ENCODE results near the gene LHFPL3. TPM values are rescaled to one million over a fixed set of nuclear protein-coding genes. Genes with fewer than 3 reads are reported as not detected.

LHFPL3 gene
- total RNA-seq, 1 donor from 2014 or later: not detected

DNA sequence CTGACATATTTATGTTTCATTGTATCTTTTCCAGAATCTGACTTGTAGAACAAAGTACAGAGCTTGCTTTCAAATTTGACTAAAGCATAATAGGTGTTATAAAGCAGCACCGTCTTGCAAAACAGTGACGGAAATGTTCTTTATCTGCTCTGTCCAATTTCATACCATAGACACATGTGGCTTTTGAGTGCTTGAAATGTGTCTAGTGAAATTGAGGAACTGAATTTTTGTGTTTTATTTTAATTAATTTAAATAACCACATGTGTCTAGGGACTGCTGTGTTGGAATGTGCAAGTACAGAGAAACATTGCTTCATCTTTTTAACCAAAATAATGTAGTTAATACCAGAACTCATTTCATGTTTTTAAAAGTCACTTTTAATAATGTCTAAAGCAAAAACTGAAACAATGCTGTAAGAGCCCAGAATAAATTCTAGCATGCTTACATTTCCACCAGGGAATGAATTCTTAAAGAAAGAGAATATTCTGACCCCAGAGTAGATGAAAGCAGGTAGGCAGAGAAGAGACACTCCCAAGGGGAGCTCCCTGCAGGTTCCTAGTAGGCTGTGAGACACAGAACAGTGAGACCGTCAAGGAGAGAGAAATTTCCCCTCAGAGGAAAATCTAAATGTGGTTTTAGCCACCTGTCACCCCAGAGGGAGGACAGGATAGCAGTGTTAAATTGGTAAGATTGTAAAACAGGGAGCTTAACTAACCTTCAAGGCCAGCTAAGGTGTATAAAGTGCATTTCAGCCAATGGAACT is 510.3 kb downstream of the LHFPL3 start:
- Histone ChIP-seq H3K27me3 (ENCODE audit: control insufficient read depth, insufficient read depth, low read length) (peaks cover 1% of the 10 kb centered on the region), H3K4me3 (ENCODE audit: low read depth, low read length) (no peak overlapping the region), H3K36me3 (ENCODE audit: control insufficient read depth, insufficient read depth, low read length) (no peaks in the 10 kb centered on the region)
- FAIRE-seq (no peak), DNase-seq (ENCODE audit: low read depth) (no peak)
- TF ChIP-seq, protein P1, sequence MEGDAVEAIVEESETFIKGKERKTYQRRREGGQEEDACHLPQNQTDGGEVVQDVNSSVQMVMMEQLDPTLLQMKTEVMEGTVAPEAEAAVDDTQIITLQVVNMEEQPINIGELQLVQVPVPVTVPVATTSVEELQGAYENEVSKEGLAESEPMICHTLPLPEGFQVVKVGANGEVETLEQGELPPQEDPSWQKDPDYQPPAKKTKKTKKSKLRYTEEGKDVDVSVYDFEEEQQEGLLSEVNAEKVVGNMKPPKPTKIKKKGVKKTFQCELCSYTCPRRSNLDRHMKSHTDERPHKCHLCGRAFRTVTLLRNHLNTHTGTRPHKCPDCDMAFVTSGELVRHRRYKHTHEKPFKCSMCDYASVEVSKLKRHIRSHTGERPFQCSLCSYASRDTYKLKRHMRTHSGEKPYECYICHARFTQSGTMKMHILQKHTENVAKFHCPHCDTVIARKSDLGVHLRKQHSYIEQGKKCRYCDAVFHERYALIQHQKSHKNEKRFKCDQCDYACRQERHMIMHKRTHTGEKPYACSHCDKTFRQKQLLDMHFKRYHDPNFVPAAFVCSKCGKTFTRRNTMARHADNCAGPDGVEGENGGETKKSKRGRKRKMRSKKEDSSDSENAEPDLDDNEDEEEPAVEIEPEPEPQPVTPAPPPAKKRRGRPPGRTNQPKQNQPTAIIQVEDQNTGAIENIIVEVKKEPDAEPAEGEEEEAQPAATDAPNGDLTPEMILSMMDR (IDR thresholded peaks at IDR 0.05; ENCODE audit: insufficient read depth, low read length, severe bottlenecking): no peak

DNA sequence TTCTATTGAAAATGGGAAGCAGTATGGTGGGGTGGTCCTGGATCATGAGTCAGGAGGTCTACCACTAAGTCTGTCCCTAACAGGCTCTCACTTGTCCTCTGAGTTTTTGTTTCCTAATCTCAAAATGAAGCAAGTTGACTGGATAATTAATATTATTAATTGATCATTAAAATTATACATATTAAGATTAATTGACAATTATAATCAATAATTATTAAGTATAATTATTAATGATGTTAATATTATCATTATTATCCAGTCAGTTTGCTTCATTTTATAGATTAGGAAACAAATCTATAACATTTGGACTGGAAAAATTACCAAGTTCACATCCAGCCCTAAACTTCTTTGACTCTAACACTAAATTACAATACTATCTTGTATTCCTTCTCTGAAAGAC is 511.4 kb downstream of the LHFPL3 start:
- TF ChIP-seq, protein P1 (IDR thresholded peaks at IDR 0.05; ENCODE audit: insufficient read depth, low read length, severe bottlenecking): no peak
- DNase-seq (ENCODE audit: low read depth) (no peak), FAIRE-seq (no peak)
- Histone ChIP-seq H3K27me3 (ENCODE audit: control insufficient read depth, insufficient read depth, low read length) (peaks cover 1% of the 10 kb centered on the region), H3K4me3 (ENCODE audit: low read depth, low read length) (no peak overlapping the region), H3K36me3 (ENCODE audit: control insufficient read depth, insufficient read depth, low read length) (no peaks in the 10 kb centered on the region)

DNA sequence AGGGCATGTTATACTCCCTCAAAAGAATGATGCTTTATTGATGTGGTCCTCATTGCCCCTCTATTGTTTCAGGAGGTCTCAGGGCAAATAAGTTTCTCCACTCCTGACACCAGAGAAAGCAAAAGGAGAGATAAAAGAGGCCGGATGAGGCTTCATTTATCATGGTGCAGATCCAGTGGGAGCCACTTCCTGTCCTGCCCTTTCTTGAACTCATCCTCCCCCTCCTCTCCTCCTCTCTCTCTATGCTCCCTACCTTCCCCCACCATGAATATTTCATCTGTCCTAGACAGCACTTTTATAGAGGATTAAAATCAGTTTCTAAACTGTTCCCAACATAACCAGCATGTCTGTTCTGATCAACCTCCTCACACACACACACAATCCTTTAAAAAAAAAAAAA is 513.4 kb downstream of the LHFPL3 start:
- FAIRE-seq: no peak

DNA sequence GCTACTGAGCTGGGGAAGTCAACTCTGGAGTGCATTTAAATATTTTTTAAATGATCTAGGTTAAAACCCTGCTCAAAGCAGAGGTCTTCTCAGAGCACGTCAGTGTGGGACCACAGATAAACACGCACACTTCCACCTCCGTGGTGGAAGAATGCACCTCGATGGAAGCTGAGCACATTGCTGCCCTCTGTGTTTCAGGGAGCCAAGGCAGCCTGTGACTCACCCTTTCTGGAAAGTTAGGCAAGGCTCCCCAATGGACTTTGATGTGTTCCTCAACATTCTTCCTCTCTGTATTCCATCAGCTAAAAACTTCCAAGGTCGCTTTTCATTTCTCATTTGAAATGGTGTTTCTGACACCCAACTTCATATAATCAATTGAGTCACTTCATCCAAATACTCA is 514.8 kb downstream of the LHFPL3 start:
- H3K27me3 ChIP-seq (ENCODE audit: control insufficient read depth, insufficient read depth, low read length): no peaks in the 10 kb centered on the region
- H3K36me3 ChIP-seq (ENCODE audit: control insufficient read depth, insufficient read depth, low read length): no peaks in the 10 kb centered on the region
- DNase-seq (ENCODE audit: low read depth) (peak; percentile 15), FAIRE-seq (no peak)
- TF ChIP-seq, protein P1 (IDR thresholded peaks at IDR 0.05; ENCODE audit: insufficient read depth, low read length, severe bottlenecking): no peak
- H3K4me3 ChIP-seq (ENCODE audit: low read depth, low read length): no peak overlapping the region

More for the DNA sequence above, 513.4 kb downstream of the LHFPL3 start:
- TF ChIP-seq, protein P1 (IDR thresholded peaks at IDR 0.05; ENCODE audit: insufficient read depth, low read length, severe bottlenecking): no peak
- H3K27me3 ChIP-seq (ENCODE audit: control insufficient read depth, insufficient read depth, low read length): no peaks in the 10 kb centered on the region
- no peak for DNase-seq (ENCODE audit: low read depth)
- no peak overlapping the region for H3K4me3 ChIP-seq (ENCODE audit: low read depth, low read length)
- no peaks in the 10 kb centered on the region for H3K36me3 ChIP-seq (ENCODE audit: control insufficient read depth, insufficient read depth, low read length)

DNA sequence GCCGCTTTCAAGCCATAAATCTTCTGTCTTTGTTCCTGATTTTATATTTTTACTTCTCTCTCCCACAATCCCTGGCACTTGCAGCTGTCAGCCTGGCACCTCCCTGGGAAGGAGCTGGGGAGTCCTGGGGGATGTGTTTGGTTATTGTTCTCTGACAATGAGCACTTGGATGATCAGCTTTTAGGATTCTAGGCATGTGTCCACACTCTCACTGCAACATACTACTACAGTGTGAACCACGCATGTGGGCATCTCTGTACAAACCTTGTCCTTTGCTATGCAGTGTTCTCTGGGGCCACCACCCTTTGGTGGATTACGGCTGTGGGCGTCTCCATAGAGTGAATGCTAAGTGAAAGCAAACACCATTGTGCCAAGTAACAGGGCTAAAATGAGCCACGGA is 517.2 kb downstream of the LHFPL3 start:
- DNase-seq (ENCODE audit: low read depth): no peak
- no peak for FAIRE-seq
- TF ChIP-seq, protein P1 (IDR thresholded peaks at IDR 0.05; ENCODE audit: insufficient read depth, low read length, severe bottlenecking): no peak
- Histone ChIP-seq H3K4me3 (ENCODE audit: low read depth, low read length) (no peak overlapping the region), H3K27me3 (ENCODE audit: control insufficient read depth, insufficient read depth, low read length) (no peaks in the 10 kb centered on the region), H3K36me3 (ENCODE audit: control insufficient read depth, insufficient read depth, low read length) (no peaks in the 10 kb centered on the region)

DNA sequence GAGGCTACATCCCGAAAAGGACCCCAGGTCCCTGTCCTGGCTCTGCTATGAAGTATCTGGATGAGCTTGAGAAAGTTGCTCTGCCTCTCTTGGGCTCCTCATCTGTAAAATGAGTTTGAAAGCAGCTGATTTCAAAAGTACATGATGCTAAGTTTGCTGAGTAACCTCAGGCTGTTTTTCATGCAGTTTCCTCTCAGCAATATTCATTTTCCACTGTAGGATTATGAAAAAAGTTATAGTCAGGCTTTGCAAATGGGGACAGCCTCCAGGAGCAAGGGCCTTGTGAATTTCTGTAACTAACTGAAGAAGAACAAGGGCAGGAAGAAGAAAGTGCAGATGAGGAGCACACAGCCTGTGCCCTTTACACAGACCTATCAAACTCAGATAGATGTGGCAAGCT is 518.3 kb downstream of the LHFPL3 start:
- no peak for FAIRE-seq
- Histone ChIP-seq H3K27me3 (ENCODE audit: control insufficient read depth, insufficient read depth, low read length) (no peaks in the 10 kb centered on the region), H3K4me3 (ENCODE audit: low read depth, low read length) (no peak overlapping the region), H3K36me3 (ENCODE audit: control insufficient read depth, insufficient read depth, low read length) (no peaks in the 10 kb centered on the region)
- TF ChIP-seq, protein P1 (IDR thresholded peaks at IDR 0.05; ENCODE audit: insufficient read depth, low read length, severe bottlenecking): no peak
- DNase-seq (ENCODE audit: low read depth): no peak

Data from bronchial epithelial cell (primary cell).